Duodenal mucosa (tissue), 2 donors: ENCODE measurements around the gene GALP.
"Not testable (repeated sequence)": the region's sequence is repeated elsewhere in the genome, so short reads cannot be mapped to it uniquely, and the experiment has no call there.

Experiments used
- H3K27ac ChIP-seq: one replicate; pipeline ENCODE4 v1.7.0; 2013; ENCODE audit warnings: low read depth, low read length
- H3K27me3 ChIP-seq, 2 donors: one replicate each; pipeline ENCODE4 v1.7.0; 2013; ENCODE audit warnings: low read length in 2 of 2, control low read depth in 1 of 2; ENCODE audit not compliant: insufficient read depth in 2 of 2, control insufficient read depth in 1 of 2
- H3K36me3 ChIP-seq, 2 donors: one replicate each; pipeline ENCODE4 v1.7.0; 2013; ENCODE audit warnings: low read length in 2 of 2, control low read depth in 1 of 2; ENCODE audit not compliant: insufficient read depth in 2 of 2, control insufficient read depth in 1 of 2
- H3K4me1 ChIP-seq, 2 donors: one replicate each; pipeline ENCODE4 v1.7.0; 2013; ENCODE audit warnings: low read length in 2 of 2, control low read depth in 1 of 2; ENCODE audit not compliant: insufficient read depth in 2 of 2, control insufficient read depth in 1 of 2
- H3K4me3 ChIP-seq, 2 donors: one replicate each; pipeline ENCODE4 v1.7.0; 2013; ENCODE audit warnings: low read length in 2 of 2, low read depth in 1 of 2
- H3K9ac ChIP-seq, 2 donors: one replicate each; pipeline ENCODE4 v1.7.0; 2013; ENCODE audit warnings: low read length in 2 of 2, low read depth in 1 of 2
- H3K9me3 ChIP-seq, 2 donors: one replicate each; pipeline ENCODE4 v1.7.0; 2013; ENCODE audit warnings: low read length in 2 of 2, control low read depth in 1 of 2; ENCODE audit not compliant: control insufficient read depth in 1 of 2

GALP gene

GRCh38 chr19:56209091-56209490, 33.3 kb downstream of the GALP start:
- Histone ChIP-seq H3K27me3 (no peaks in the 10 kb centered on the region), H3K4me1 (no peaks in the 10 kb centered on the region), H3K9me3 (no peaks in the 10 kb centered on the region), H3K36me3 (no peaks in the 10 kb centered on the region), H3K9ac (no peak overlapping the region), H3K4me3 (no peak overlapping the region), H3K27ac (no peak overlapping the region)

GRCh38 chr19:56210036-56210435, 34.2 kb downstream of the GALP start:
- not testable (repeated sequence) for H3K4me1 ChIP-seq, H3K4me3 ChIP-seq, H3K9ac ChIP-seq, H3K9me3 ChIP-seq, H3K27me3 ChIP-seq, H3K27ac ChIP-seq, H3K36me3 ChIP-seq

GRCh38 chr19:56211718-56212117, 35.9 kb downstream of the GALP start:
- no peak overlapping the region for H3K9ac ChIP-seq
- H3K27ac ChIP-seq = no peak overlapping the region
- no peaks in the 10 kb centered on the region for H3K36me3 ChIP-seq
- no peaks in the 10 kb centered on the region for H3K27me3 ChIP-seq
- H3K4me3 ChIP-seq = no peak overlapping the region
- H3K9me3 ChIP-seq = no peaks in the 10 kb centered on the region
- H3K4me1 ChIP-seq = no peaks in the 10 kb centered on the region

- H3K9ac ChIP-seq = no peak overlapping the region
- H3K4me3 ChIP-seq = peak overlapping the region in 1 of 2 donors; percentile 28
- H3K36me3 ChIP-seq = peaks cover 0 to 8% of the 10 kb centered on the region in 2 donors
- H3K27me3 ChIP-seq = peaks cover 3 to 4% of the 10 kb centered on the region in 2 donors
- H3K27ac ChIP-seq = no peak overlapping the region
- H3K9me3 ChIP-seq = no peaks in the 10 kb centered on the region
- no peaks in the 10 kb centered on the region for H3K4me1 ChIP-seq
Observed at GRCh38 chr19:56217039-56217949, 41.5 kb downstream of the GALP start.

- Histone ChIP-seq H3K4me3 (no peak overlapping the region), H3K4me1 (no peaks in the 10 kb centered on the region), H3K27me3 (peaks cover 3 to 4% of the 10 kb centered on the region in 2 donors), H3K36me3 (peaks cover 0 to 11% of the 10 kb centered on the region in 2 donors), H3K9me3 (no peaks in the 10 kb centered on the region), H3K9ac (no peak overlapping the region), H3K27ac (no peak overlapping the region)
Observed at GRCh38 chr19:56218961-56219360, 43.2 kb downstream of the GALP start.

GRCh38 chr19:56221442-56221841, 45.6 kb downstream of the GALP start:
- not testable (repeated sequence) for H3K4me3 ChIP-seq, H3K9ac ChIP-seq, H3K9me3 ChIP-seq, H3K27ac ChIP-seq, H3K27me3 ChIP-seq, H3K4me1 ChIP-seq
- H3K36me3 ChIP-seq = peaks cover 0 to 11% of the 10 kb centered on the region in 2 donors

GRCh38 chr19:56221851-56222250, 46.0 kb downstream of the GALP start:
- Histone ChIP-seq H3K9ac (no peak overlapping the region), H3K4me3 (no peak overlapping the region), H3K9me3 (no peaks in the 10 kb centered on the region), H3K4me1 (no peaks in the 10 kb centered on the region), H3K27me3 (peaks cover 3% of the 10 kb centered on the region in 2 donors), H3K36me3 (peaks cover 0 to 11% of the 10 kb centered on the region in 2 donors), H3K27ac (no peak overlapping the region)

GRCh38 chr19:56222901-56223300, 47.1 kb downstream of the GALP start:
- Histone ChIP-seq H3K4me1 (no peaks in the 10 kb centered on the region), H3K9me3 (no peaks in the 10 kb centered on the region), H3K27me3 (no peaks in the 10 kb centered on the region), H3K36me3 (peaks cover 0 to 11% of the 10 kb centered on the region in 2 donors), H3K27ac (no peak overlapping the region), H3K9ac (no peak overlapping the region), H3K4me3 (no peak overlapping the region)

GRCh38 chr19:56223481-56223880, 47.7 kb downstream of the GALP start:
- no peaks in the 10 kb centered on the region for H3K9me3 ChIP-seq
- H3K4me1 ChIP-seq = no peaks in the 10 kb centered on the region
- H3K4me3 ChIP-seq = no peak overlapping the region
- H3K27me3 ChIP-seq = no peaks in the 10 kb centered on the region
- peaks cover 0 to 11% of the 10 kb centered on the region in 2 donors for H3K36me3 ChIP-seq
- no peak overlapping the region for H3K9ac ChIP-seq
- no peak overlapping the region for H3K27ac ChIP-seq
